CD14-positive monocyte (primary cell): ENCODE measurements around the gene PPFIA4. TPM values are rescaled to one million over a fixed set of nuclear protein-coding genes. Genes with fewer than 3 reads are reported as not detected.

Experiments used
- DNase-seq, 3 donors: peaks; one replicate each; pipeline ENCODE4 v3.0.0-alpha.2; 2011 to 2022
- H2AFZ ChIP-seq: 2 replicates; pipeline ENCODE4 v1.6.0; 2012; ENCODE audit warnings: mild to moderate bottlenecking, low read depth, low read length, inconsistent platforms; ENCODE audit not compliant: insufficient read depth, poor library complexity, severe bottlenecking
- H3K27ac ChIP-seq, 2 donors: 1 replicate in 1 of 2; 2 replicates in 1 of 2; pipeline ENCODE4 v1.5.1; 2012 to 2013; ENCODE audit warnings: low read length in 2 of 2, control low read depth in 1 of 2, inconsistent platforms in 1 of 2, low read depth in 1 of 2, mild to moderate bottlenecking in 1 of 2
- H3K27me3 ChIP-seq, 2 donors: one replicate each; pipeline versions ENCODE4 v1.6.0 to v1.6.1; 2011 to 2013; ENCODE audit warnings: low read length in 2 of 2; ENCODE audit not compliant: control insufficient read depth in 2 of 2, insufficient read depth in 2 of 2
- H3K36me3 ChIP-seq, 2 donors: replicated peaks in 1 of 2; 1 replicate in 1 of 2; 2 replicates in 1 of 2; pipeline versions ENCODE4 v1.5.1 to v1.6.1; 2012 to 2013; ENCODE audit warnings: low read length in 2 of 2, control low read depth in 1 of 2, inconsistent platforms in 1 of 2, mild to moderate bottlenecking in 1 of 2; ENCODE audit not compliant: insufficient read depth in 2 of 2, control insufficient read depth in 1 of 2
- H3K4me1 ChIP-seq, 2 donors: 1 replicate in 1 of 2; 2 replicates in 1 of 2; pipeline versions ENCODE4 v1.5.1 to v1.6.1; 2012 to 2013; ENCODE audit warnings: low read length in 2 of 2, control low read depth in 1 of 2, inconsistent platforms in 1 of 2, mild to moderate bottlenecking in 1 of 2, moderate library complexity in 1 of 2; ENCODE audit not compliant: insufficient read depth in 2 of 2, control insufficient read depth in 1 of 2
- H3K4me2 ChIP-seq: replicated peaks from 2 replicates; pipeline ENCODE3; 2012; ENCODE audit warnings: low read length, moderate library complexity, mild to moderate bottlenecking; ENCODE audit not compliant: poor library complexity, severe bottlenecking; ENCODE audit errors: extremely low read depth
- H3K4me3 ChIP-seq, 3 experiments: fragments of 200-600 bp in 1 of 3; sonication (generic) in 1 of 3; replicated peaks in 1 of 3; 1 replicate in 2 of 3; 2 replicates in 1 of 3; pipeline ENCODE4 v1.5.1; 2011 to 2013; ENCODE audit warnings: low read length in 3 of 3, mild to moderate bottlenecking in 3 of 3, control low read depth in 2 of 3, low read depth in 2 of 3, inconsistent platforms in 1 of 3, moderate library complexity in 1 of 3
- H3K79me2 ChIP-seq: 2 replicates; pipeline ENCODE4 v1.6.0; 2012; ENCODE audit warnings: mild to moderate bottlenecking, control low read depth, inconsistent platforms, low read length, moderate library complexity; ENCODE audit not compliant: insufficient read depth
- H3K9ac ChIP-seq: 2 replicates; pipeline ENCODE4 v1.6.0; 2017; ENCODE audit warnings: low read length, mild to moderate bottlenecking; ENCODE audit not compliant: insufficient read depth, poor library complexity, severe bottlenecking
- H3K9me3 ChIP-seq, 2 donors: replicated peaks in 1 of 2; 1 replicate in 1 of 2; 2 replicates in 1 of 2; pipeline versions ENCODE4 v1.5.1 to v1.6.1; 2012 to 2013; ENCODE audit warnings: low read length in 2 of 2, control low read depth in 1 of 2; ENCODE audit not compliant: control insufficient read depth in 1 of 2, insufficient read depth in 1 of 2
- H4K20me1 ChIP-seq: 2 replicates; pipeline ENCODE4 v1.6.0; 2012; ENCODE audit warnings: mild to moderate bottlenecking, low read length, control low read depth, moderate library complexity; ENCODE audit not compliant: insufficient read depth
- H3K27ac Mint-ChIP-seq, 7 donors: one replicate each; pipeline ENCODE4 v1.8.0; 2020; ENCODE audit warnings: mild to moderate bottlenecking in 7 of 7, mixed read lengths in 7 of 7, moderate library complexity in 6 of 7, inconsistent platforms in 2 of 7
- H3K27me3 Mint-ChIP-seq, 3 donors: one replicate each; pipeline ENCODE4 v1.8.0; 2021 to 2022; ENCODE audit warnings: low read depth in 3 of 3, mild to moderate bottlenecking in 3 of 3, mixed read lengths in 3 of 3, moderate library complexity in 3 of 3, inconsistent platforms in 1 of 3
- H3K36me3 Mint-ChIP-seq, 2 donors: one replicate each; pipeline ENCODE4 v1.8.0; 2020; ENCODE audit warnings: mixed read lengths in 2 of 2, inconsistent platforms in 1 of 2, mild to moderate bottlenecking in 1 of 2
- H3K4me1 Mint-ChIP-seq: one replicate; pipeline ENCODE4 v1.8.0; 2020; ENCODE audit warnings: mild to moderate bottlenecking, mixed read lengths
- H3K4me3 Mint-ChIP-seq, 2 donors: one replicate each; pipeline ENCODE4 v1.8.0; 2020; ENCODE audit warnings: mild to moderate bottlenecking in 2 of 2, mixed read lengths in 2 of 2, moderate library complexity in 1 of 2
- H3K9me3 Mint-ChIP-seq, 7 donors: one replicate each; pipeline ENCODE4 v1.8.0; 2020 to 2022; ENCODE audit warnings: mixed read lengths in 7 of 7, mild to moderate bottlenecking in 6 of 7, moderate library complexity in 6 of 7, inconsistent platforms in 2 of 7
- WGBS: methylation state at CpG from one replicate; pipeline ENCODE4 v1.1.5; 2013; ENCODE audit warnings: missing lambda C conversion rate; ENCODE audit not compliant: insufficient coverage; 5-methylcytosine and 5-hydroxymethylcytosine counted together
- intact Hi-C, 2 donors: fragments of 100-400 bp; cut with micrococcal nuclease; formaldehyde crosslinking; loops; one replicate each; pipeline versions ENCODE4 v1.15.0 to v1.15.1; 2023
- polyA plus RNA-seq, 3 donors: library from polyadenylated mRNA; depleted of rRNA in 1 of 3; unstranded in 2 of 3; stranded (reverse) in 1 of 3; fragments of 300-500 nt in 2 of 3; fragments of >200 nt in 1 of 3; fragmentation: Illumina TruSeq in 2 of 3; gene quantifications; 1 replicate in 2 of 3; 2 replicates in 1 of 3; pipeline ENCODE4 v1.2.3, GENCODE V29; 2012 to 2021
- TF ChIP-seq, protein P1 (sequence below): fragments of 200-600 bp; IDR thresholded peaks from one replicate; pipeline ENCODE4 v1.8.0; 2022; ENCODE audit warnings: antibody characterized with exemption, mild to moderate bottlenecking

The PPFIA4 gene
- polyA plus RNA-seq, 3 donors = 0.52 to 1.0 (median 0.97) TPM

GRCh38 chr1:203006948-203007871 is 19.1 kb upstream of the PPFIA4 start, which contains the start of gene TMEM183A:
Gene TMEM183A, plus strand, starts transcription at chr1:203007374. Its CDS starts 92 bp downstream, at chr1:203007466.
- intact Hi-C loops = loop anchor here in 1 of 2 donors (2.0 to 10.0 kb wide), 2 partner anchors 52 to 80 kb away; partner anchors contain the start of genes ADIPOR1 and KLHL12
- H3K4me1 Mint-ChIP-seq = peaks cover 24% of the 10 kb centered on the region
- H3K9me3 Mint-ChIP-seq = peaks cover 0 to 2% (median 0%) of the 10 kb centered on the region in 7 donors
- peak within 1 kb of the TSS; percentile 96 for H3K9ac ChIP-seq
- peaks cover 50% of the 10 kb centered on the region for H3K79me2 ChIP-seq
- no peaks in the 10 kb centered on the region for H3K27me3 ChIP-seq
- H3K27ac Mint-ChIP-seq = peak within 1 kb of the TSS; percentile 96 to 99 (median 98)
- TF ChIP-seq, protein P1, sequence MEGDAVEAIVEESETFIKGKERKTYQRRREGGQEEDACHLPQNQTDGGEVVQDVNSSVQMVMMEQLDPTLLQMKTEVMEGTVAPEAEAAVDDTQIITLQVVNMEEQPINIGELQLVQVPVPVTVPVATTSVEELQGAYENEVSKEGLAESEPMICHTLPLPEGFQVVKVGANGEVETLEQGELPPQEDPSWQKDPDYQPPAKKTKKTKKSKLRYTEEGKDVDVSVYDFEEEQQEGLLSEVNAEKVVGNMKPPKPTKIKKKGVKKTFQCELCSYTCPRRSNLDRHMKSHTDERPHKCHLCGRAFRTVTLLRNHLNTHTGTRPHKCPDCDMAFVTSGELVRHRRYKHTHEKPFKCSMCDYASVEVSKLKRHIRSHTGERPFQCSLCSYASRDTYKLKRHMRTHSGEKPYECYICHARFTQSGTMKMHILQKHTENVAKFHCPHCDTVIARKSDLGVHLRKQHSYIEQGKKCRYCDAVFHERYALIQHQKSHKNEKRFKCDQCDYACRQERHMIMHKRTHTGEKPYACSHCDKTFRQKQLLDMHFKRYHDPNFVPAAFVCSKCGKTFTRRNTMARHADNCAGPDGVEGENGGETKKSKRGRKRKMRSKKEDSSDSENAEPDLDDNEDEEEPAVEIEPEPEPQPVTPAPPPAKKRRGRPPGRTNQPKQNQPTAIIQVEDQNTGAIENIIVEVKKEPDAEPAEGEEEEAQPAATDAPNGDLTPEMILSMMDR = no peak
- H3K36me3 ChIP-seq = peaks cover 30 to 37% of the 10 kb centered on the region in 2 donors
- H3K9me3 ChIP-seq = no peaks in the 10 kb centered on the region
- H3K27ac ChIP-seq = peak within 1 kb of the TSS; percentile 81 to 98
- peak within 1 kb of the TSS; percentile 94 for H2AFZ ChIP-seq
- H3K27me3 Mint-ChIP-seq = peaks cover 0 to 3% (median 0%) of the 10 kb centered on the region in 3 donors
- DNase-seq = peak; percentile 95 to 96 (median 95)
- H3K4me3 ChIP-seq = peak within 1 kb of the TSS; percentile 64 to 100 (median 72)
- under 1% methylated on average over 63 of the region's 78 CpGs for WGBS
- peak within 1 kb of the TSS; percentile 91 to 97 for H3K4me3 Mint-ChIP-seq
- peak within 1 kb of the TSS; percentile 97 for H3K4me2 ChIP-seq
- H3K36me3 Mint-ChIP-seq = peaks cover 17 to 23% of the 10 kb centered on the region in 2 donors
- peaks cover 20 to 23% of the 10 kb centered on the region in 2 donors for H3K4me1 ChIP-seq
- peaks cover 12% of the 10 kb centered on the region for H4K20me1 ChIP-seq

DNA sequence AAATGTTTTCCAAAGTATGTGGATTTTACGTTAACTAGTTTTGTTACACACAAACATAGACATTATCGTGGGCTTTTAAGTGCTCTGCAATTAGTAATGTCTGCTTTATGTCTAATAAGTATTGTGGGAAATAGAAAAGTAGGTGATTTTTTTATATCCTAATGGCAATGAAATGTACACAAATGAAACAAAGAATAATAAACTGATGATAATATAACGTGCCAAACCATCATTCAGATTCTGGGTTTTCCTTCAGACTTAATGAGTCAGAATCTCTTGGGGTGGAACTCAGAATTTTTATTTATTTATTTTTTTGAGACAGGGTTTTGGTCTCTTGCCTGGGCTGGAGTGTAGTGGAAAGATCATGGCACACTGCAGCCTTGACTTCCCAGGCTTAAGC is 17.1 kb upstream of the PPFIA4 start:
- Histone ChIP-seq H3K4me3 (no peak overlapping the region), H3K9me3 (no peaks in the 10 kb centered on the region), H3K4me2 (no peak overlapping the region), H4K20me1 (peaks cover 29% of the 10 kb centered on the region), H3K4me1 (peaks cover 20 to 23% of the 10 kb centered on the region in 2 donors), H3K9ac (no peak overlapping the region), H3K79me2 (peaks cover 63% of the 10 kb centered on the region), H3K36me3 (peaks cover 49 to 56% of the 10 kb centered on the region in 2 donors), H3K27me3 (no peaks in the 10 kb centered on the region), H2AFZ (no peak overlapping the region), H3K27ac (no peak overlapping the region)
- TF ChIP-seq, protein P1 = no peak
- WGBS = no CpG with 5 or more reads among the region's 3 CpGs
- Mint-ChIP-seq H3K36me3 (peaks cover 34 to 43% of the 10 kb centered on the region in 2 donors), H3K4me1 (peaks cover 24% of the 10 kb centered on the region), H3K27ac (no peak overlapping the region), H3K4me3 (no peak overlapping the region), H3K27me3 (peaks cover 0 to 3% (median 0%) of the 10 kb centered on the region in 3 donors), H3K9me3 (peaks cover 0 to 2% (median 0%) of the 10 kb centered on the region in 7 donors)
- intact Hi-C loops = loop anchor here in 1 of 2 donors (10.0 kb wide), 1 partner anchor 54 kb away; the partner anchor contains the start of gene ADIPOR1
- no peak for DNase-seq
